HG03196 (cell line): ENCODE data around the gene TMEM186.
"Not testable (repeated sequence)": the region's sequence is repeated elsewhere in the genome, so short reads cannot be mapped to it uniquely, and the experiment has no call there.

Experiments
- ATAC-seq: cut with Tn5 transposase; IDR thresholded peaks from one replicate; pipeline ENCODE4 v1.9.1; 2021; ENCODE audit not compliant: unreplicated experiment

The TMEM186 gene

GRCh38 chr16:8814095-8814806, 16.8 kb upstream of the TMEM186 start:
- ATAC-seq: no peak

DNA sequence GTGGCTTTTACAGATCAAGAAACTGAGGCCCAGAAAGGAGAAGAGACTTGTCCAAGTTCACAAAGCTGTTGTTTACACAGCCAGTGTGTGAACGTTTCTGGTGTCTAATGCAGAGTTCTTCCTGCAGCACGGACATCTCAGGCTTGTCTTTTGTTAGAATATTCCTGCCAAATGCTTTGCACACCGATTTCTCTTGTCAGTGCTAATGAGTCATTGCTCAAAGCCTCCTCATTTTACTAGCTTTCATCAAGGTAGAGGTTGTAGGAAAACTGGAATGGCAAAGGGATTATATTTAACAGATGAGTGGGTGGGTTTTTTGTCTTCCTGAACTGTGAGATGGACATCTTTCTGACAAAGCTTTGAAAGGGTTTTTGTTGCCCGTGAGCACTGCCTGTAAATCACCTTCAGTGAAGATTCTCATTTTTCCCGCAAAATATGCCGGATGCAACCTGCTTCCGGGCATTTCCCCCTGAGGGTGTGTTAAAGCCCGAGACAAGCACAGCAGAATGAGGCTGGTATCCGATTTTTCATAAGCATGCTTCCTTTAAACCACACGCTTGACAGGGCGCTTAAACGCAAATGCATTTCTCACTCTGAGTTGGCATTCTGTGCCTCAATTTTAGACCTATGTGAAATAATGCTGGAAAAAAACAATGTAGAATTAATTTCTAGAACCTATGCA, 14.9 kb upstream of the TMEM186 start:
- ATAC-seq: no peak

GRCh38 chr16:8808613-8809353, 11.3 kb upstream of the TMEM186 start:
- ATAC-seq: no peak

- ATAC-seq: no peak
Measured at GRCh38 chr16:8808009-8808408, 10.6 kb upstream of the TMEM186 start.

- ATAC-seq: no peak
Measured at GRCh38 chr16:8807189-8807588, 9.8 kb upstream of the TMEM186 start.

- ATAC-seq: no peak
Measured at GRCh38 chr16:8806272-8806983, 9.0 kb upstream of the TMEM186 start.

DNA sequence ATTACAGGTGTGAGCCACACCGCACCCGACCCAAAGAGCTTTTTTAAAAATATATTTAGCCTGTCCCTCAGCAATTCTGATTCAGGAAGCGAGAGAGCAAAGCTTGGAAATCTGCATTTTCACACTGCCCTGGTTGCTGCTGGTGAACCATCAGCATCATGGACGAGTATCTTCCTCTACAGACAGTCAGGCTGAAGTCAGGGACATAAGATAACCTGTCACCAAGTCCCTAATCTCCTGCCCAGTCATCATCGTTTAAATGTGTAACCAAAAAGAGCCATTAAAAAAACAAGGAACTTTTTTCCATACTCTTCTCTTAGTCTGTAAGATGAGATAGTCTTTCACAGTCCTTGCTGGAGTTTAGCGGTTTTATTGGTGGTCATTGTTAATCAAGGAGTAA, 6.9 kb upstream of the TMEM186 start:
- no peak for ATAC-seq

DNA sequence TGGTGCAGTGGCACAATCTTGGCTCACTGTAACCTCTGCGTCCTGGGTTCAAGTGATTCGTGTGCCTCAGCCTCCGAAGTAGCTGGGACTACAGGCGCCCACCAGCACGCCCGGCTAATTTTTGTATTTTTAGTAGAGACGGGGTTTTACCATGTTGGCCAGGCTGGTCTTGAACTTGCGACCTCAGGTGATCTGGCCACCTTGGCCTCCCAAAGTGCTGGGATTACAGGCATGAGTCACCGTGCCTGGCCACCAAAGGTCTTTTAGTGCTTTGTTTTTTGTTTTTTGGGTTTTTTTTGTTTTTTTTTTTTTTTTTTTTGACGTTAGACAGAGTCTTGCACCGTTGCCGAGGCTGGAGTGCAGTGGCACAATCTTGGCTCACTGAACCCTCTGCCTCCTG, 6.3 kb upstream of the TMEM186 start:
- ATAC-seq: not testable (repeated sequence)

DNA sequence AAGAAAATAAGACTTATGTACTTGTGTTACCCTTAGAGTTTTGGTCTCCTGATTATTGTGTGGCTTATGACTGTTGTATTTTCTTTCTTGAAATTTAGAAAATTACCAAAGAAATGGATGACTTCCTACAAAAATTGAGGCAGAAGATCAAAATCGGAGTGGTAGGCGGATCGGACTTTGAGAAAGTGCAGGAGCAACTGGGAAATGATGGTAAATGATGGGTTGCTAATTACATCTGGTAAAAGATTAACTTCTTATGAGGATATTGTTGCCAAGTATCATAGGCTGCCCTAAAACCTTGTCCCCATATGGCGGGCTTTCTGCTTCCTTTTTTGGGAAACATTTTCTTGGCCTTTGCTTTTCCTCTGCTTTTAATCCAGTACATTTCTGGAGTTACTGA, 4.3 kb upstream of the TMEM186 start:
- no peak for ATAC-seq

DNA sequence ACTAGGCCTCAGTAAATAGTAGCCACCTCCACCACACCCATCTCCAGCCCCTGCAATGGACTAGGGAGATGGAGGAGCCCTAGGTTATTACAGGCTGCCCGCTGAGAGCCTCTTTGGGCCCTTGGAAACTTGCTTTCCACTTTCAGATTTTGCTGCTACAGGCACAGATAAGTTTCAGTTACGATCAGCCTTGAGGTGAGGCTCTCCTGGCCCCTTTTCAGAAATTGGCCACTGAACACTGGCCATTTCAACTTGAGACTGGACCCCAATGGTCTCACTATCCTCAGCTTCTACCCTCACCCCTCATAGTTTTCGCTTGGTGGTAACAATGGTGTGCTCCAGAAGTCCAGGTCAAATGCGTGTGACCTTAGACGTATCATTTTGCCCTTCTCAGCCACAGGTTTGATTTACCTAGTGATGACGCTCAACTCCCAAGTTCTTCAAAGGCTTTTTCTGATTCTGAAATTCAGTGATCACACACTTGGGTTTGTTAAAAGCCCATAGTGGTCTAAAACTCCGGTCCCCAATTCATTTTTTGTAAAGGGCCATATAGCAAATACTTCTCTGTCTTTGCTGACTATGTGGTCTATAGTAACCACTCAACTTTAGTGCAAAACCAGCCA, 1.2 kb upstream of the TMEM186 start:
- ATAC-seq: no peak

GRCh38 chr16:8798174-8798527, 712 bp upstream of the TMEM186 start:
- no peak for ATAC-seq

- no peak for ATAC-seq
Measured at GRCh38 chr16:8796469-8797363, 723 bp downstream of the TMEM186 start.

- ATAC-seq: no peak
Measured at GRCh38 chr16:8795818-8796217, 1.6 kb downstream of the TMEM186 start.

DNA sequence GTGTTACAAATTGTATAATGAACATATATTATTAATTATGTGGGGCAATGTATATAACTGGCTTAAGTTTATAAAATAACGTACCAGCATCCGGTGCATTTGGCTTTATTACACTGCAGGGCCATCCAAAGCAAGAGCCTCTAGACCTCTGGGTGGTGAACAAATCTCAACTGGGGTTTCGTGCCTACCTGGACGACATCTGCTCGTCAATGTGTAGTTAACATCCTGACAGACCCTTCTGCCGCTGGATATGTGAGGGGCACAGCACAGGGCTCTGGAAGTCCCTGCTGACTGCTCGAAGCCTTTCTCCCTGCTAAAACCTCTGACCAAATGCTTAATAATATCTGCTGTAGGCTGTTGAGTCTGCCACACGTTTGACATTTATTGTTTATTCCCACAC, 2.3 kb downstream of the TMEM186 start:
- ATAC-seq: no peak

DNA sequence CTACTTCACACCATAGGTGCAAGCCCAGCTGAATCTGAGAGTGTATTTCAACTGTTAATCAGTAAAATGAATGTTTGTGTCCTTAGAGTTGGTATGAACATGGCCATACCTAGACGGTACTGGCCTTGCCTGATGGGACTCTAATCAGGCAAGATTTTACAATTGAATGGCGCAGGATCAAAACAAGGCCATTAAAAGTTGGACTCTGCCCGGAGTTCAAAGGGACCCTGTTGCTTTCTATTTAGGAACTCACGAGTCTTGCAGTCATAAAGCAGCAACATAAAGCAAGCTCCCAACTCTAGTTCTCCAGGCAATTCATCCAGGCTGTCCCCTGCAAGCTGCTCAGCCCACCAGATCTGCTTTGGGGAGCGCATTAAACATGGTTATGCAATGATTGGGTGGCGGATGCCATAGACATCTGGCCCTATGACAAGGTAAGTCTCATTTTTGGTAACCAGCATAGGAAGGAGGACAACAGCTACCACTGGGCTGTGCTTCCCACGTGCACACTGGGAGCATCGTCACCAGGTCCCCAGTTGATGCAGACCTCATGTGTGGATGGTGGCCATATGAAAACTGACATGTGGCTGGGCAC, 8.8 kb downstream of the TMEM186 start:
- ATAC-seq: no peak

DNA sequence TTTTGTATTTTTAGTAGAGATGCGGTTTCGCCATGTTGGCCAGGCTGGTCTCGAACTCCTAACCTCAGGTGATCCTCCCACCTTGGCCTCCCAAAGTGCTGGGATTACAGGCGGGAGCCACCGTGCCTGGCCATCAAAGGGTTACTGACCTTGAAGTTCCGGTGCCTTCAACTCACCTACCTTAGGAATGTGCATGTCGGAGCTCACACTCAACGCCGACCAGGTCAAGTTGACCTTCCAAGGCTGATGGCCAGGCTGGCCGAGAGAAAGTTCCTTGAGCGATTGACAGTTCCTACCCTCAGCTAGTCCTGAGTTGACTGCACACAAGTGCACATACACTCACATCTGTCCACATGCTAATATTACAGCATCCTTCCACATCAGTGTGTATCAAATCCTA, 11.1 kb downstream of the TMEM186 start:
- ATAC-seq: not testable (repeated sequence)

- no peak for ATAC-seq
Measured at GRCh38 chr16:8785408-8785807, 12.0 kb downstream of the TMEM186 start.

- ATAC-seq: no peak
Measured at GRCh38 chr16:8782673-8783072, 14.8 kb downstream of the TMEM186 start.

DNA sequence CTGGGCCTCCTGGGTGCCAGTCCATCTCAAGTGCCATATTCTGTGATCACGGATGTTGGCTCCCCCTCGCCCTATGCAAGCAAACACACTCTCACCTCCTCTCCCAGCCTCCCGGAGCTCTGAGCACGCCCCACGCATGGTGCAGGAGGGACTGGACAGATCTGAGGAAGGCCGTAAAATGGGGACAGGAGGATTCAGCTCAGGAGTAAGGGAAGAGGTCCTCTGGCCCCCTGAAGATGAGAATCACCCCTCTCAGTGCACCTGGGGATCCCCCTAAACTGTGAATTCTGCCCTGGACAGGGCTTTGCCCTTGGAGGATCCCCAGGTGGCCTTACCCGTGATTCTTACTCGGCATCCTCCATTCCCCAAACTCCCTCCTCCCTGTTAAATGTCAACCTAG, 15.6 kb downstream of the TMEM186 start:
- ATAC-seq: no peak

GRCh38 chr16:8777217-8777616, 20.2 kb downstream of the TMEM186 start:
- ATAC-seq: no peak
